Measurements from ENCODE around the gene VPS37D.

Gene VPS37D

DNA sequence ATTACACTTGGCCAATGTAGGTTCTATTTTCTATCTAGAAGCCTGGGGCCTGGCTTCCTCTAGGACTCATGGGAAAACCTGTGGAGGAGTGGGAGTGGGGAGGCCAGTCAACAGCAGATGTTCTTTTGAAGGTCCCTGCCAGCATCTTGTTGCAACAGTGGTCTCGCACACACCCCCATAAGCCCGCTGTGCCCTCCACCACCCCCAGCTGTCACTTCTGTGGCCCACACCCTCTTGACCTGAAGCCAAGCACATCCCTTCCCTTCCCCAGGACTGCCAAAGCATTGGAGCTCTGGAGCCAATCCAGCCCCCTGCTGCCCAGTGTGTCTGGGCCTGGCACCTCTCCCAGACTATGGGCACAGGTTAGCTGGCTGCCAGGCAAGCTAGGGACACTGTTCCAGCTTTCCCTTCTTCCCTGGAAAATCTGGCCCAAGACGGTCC is 53.8 kb downstream of the VPS37D start:
- Histone ChIP-seq H3K79me2 (ENCODE audit: insufficient read depth, low read length) (no peaks in the 10 kb centered on the region), H3K9me2 (replicated peaks; ENCODE audit: low read depth, low read length) (no peaks in the 10 kb centered on the region), H3K9me3 (ENCODE audit: insufficient read depth, low read depth, low read length) (no peaks in the 10 kb centered on the region), H3K36me3 (ENCODE audit: insufficient read depth, low read length) (no peaks in the 10 kb centered on the region), H3F3A (ENCODE audit: low read depth) (0 out of 2 replicates have a peak, but pooled peaks cover 3% of the 10 kb centered on the region), H2AFZ (ENCODE audit: low read length) (no peak overlapping the region), H3K9ac (ENCODE audit: low read depth, low read length, poor library complexity, severe bottlenecking) (no peak overlapping the region), H3K4me3 (ENCODE audit: low read length, poor library complexity, severe bottlenecking) (no peak overlapping the region), H3K27me3 (ENCODE audit: insufficient read depth, low read length, poor library complexity, severe bottlenecking) (peaks cover 25% of the 10 kb centered on the region), H4K20me1 (ENCODE audit: insufficient read depth, low read length, poor library complexity, severe bottlenecking) (peaks cover 28% of the 10 kb centered on the region), H3K4me1 (ENCODE audit: insufficient read depth, low read length, poor library complexity, severe bottlenecking) (peaks cover 27% of the 10 kb centered on the region), H3K4me2 (ENCODE audit: low read depth, low read length, poor library complexity, severe bottlenecking) (no peak overlapping the region)
- TF ChIP-seq, protein P1, sequence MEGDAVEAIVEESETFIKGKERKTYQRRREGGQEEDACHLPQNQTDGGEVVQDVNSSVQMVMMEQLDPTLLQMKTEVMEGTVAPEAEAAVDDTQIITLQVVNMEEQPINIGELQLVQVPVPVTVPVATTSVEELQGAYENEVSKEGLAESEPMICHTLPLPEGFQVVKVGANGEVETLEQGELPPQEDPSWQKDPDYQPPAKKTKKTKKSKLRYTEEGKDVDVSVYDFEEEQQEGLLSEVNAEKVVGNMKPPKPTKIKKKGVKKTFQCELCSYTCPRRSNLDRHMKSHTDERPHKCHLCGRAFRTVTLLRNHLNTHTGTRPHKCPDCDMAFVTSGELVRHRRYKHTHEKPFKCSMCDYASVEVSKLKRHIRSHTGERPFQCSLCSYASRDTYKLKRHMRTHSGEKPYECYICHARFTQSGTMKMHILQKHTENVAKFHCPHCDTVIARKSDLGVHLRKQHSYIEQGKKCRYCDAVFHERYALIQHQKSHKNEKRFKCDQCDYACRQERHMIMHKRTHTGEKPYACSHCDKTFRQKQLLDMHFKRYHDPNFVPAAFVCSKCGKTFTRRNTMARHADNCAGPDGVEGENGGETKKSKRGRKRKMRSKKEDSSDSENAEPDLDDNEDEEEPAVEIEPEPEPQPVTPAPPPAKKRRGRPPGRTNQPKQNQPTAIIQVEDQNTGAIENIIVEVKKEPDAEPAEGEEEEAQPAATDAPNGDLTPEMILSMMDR (conservative IDR thresholded peaks at IDR 0.05; ENCODE audit: low read length): no peak
- TF ChIP-seq EZH2phosphoT487 (IDR thresholded peaks at IDR 0.05; ENCODE audit: borderline replicate concordance): no peak
